Keratinocyte (primary cell): Measurements from ENCODE around the gene RNU2-63P.

ENCODE experiments used
- EZH2 ChIP-seq: IDR thresholded peaks from one replicate; pipeline ENCODE4 v1.6.1; 2012; ENCODE audit warnings: inconsistent platforms, mild to moderate bottlenecking, low read length, moderate library complexity
- TF ChIP-seq, protein P1 (sequence below), 3 experiments: IDR thresholded peaks in 1 of 3; conservative IDR thresholded peaks in 1 of 3; optimal IDR thresholded peaks in 1 of 3; 2 replicates in 2 of 3; 3 replicates in 1 of 3; pipeline versions ENCODE3 to v1.5.1; 2011; ENCODE audit warnings: low read length in 3 of 3, mild to moderate bottlenecking in 3 of 3, moderate library complexity in 2 of 3, control low read depth in 1 of 3, inconsistent platforms in 1 of 3; ENCODE audit not compliant: insufficient read depth in 2 of 3; ENCODE audit errors: extremely low read depth in 1 of 3

DNA sequence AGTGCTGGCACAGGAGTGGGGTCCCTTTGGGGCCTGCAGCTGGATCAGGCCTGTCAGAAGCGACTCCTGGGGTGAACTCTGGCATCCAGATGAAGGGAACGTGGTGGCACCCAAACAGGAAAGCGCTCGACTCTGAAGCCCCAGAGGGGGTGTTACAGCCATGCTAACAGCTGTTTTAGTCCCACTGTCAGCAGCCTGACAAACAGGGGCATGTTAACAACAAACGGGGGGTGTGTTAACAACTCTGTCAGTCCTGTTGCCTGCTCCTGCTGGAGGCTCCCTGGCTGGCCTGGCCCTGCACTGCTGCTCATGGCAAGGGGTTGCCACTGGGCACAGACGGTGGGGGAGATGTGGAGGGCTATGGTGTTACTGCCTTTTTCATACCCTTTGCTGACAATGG, 2.6 kb upstream of the RNU2-63P start:
- TF ChIP-seq, protein P1, sequence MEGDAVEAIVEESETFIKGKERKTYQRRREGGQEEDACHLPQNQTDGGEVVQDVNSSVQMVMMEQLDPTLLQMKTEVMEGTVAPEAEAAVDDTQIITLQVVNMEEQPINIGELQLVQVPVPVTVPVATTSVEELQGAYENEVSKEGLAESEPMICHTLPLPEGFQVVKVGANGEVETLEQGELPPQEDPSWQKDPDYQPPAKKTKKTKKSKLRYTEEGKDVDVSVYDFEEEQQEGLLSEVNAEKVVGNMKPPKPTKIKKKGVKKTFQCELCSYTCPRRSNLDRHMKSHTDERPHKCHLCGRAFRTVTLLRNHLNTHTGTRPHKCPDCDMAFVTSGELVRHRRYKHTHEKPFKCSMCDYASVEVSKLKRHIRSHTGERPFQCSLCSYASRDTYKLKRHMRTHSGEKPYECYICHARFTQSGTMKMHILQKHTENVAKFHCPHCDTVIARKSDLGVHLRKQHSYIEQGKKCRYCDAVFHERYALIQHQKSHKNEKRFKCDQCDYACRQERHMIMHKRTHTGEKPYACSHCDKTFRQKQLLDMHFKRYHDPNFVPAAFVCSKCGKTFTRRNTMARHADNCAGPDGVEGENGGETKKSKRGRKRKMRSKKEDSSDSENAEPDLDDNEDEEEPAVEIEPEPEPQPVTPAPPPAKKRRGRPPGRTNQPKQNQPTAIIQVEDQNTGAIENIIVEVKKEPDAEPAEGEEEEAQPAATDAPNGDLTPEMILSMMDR (optimal IDR thresholded peaks at IDR 0.05 in 1 of 3, IDR thresholded peaks at IDR 0.05 in 1 of 3, conservative IDR thresholded peaks at IDR 0.05 in 1 of 3; ENCODE audit: extremely low read depth in 1 of 3, insufficient read depth in 2 of 3, low read length in 3 of 3): no peak
- no peak for TF ChIP-seq EZH2
